Measurements from ENCODE around the gene HTT-AS. TPM values are rescaled to one million over a fixed set of nuclear protein-coding genes. Genes with fewer than 3 reads are reported as not detected.

The HTT-AS gene
- total RNA-seq, 1 experiment from 2014 or later, result not detected

DNA sequence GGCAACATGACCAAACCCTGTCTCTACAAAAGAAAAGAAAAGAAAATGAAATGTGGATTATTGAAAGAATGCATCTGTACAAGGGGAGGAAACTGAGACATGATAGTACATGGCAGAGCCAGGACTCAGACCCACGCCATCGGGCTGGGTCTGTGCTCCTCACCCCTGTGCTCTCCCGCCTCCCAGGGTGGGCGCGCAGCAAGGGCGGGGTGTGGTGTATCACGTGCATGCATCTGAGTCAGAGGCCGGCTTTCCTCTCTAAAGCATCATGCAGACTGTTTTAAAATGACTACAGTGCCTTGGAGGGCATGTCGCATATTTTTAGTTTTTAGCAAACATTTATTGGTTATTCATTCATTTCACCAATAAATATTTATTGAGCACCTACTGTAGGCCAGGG lies 47.8 kb downstream of the HTT-AS start:
- H3K4me1 Mint-ChIP-seq (ENCODE audit: low read depth, unreplicated experiment), result peaks cover 5% of the 10 kb centered on the region

DNA sequence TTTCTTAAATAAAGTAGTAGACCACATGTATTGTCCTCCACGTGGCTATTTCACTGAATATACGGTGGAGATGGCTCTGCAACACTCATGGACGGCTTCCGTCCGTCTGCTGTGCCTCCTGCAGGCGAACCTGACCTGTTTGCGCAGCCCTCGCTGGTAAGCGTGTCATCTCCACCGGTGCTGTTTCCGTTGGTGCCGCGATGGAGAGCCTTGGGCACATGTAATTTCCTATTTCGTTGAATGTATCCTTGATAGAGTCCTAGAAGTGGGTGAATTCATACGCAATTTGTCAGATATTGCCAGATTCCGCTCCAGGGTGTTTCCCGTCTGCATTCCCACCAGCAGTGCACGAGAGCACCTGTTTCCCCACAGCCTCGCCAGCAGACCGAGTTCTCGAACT lies 48.5 kb downstream of the HTT-AS start:
- Mint-ChIP-seq H3K27me3 (ENCODE audit: insufficient read depth, unreplicated experiment) (peaks cover 3% of the 10 kb centered on the region), H3K9me3 (ENCODE audit: unreplicated experiment) (peaks cover 9% of the 10 kb centered on the region), H3K36me3 (ENCODE audit: insufficient read depth, unreplicated experiment) (no peaks in the 10 kb centered on the region), H3K4me3 (ENCODE audit: unreplicated experiment) (no peak overlapping the region), H3K27ac (ENCODE audit: unreplicated experiment) (no peak overlapping the region), H3K4me1 (ENCODE audit: low read depth, unreplicated experiment) (peaks cover 5% of the 10 kb centered on the region)
- Histone ChIP-seq H3K9me3 (no peaks in the 10 kb centered on the region), H3K36me3 (ENCODE audit: control insufficient read depth, insufficient read depth, low read length) (no peaks in the 10 kb centered on the region), H3K27me3 (replicated peaks; ENCODE audit: control insufficient read depth, insufficient read depth, low read length) (no peaks in the 10 kb centered on the region), H3K4me1 (no peaks in the 10 kb centered on the region), H3K4me3 (ENCODE audit: low read depth, low read length) (no peak overlapping the region)
- intact Hi-C loops (cut with micrococcal nuclease; ENCODE audit: unreplicated experiment), result no loop called here
- ChIA-PET POLR2A (no interaction called here), CTCF (no interaction called here)
- DNase-seq, result no peak
- BruUV-seq (replicated peaks), result no TSS peak
- TF ChIP-seq, protein P1, sequence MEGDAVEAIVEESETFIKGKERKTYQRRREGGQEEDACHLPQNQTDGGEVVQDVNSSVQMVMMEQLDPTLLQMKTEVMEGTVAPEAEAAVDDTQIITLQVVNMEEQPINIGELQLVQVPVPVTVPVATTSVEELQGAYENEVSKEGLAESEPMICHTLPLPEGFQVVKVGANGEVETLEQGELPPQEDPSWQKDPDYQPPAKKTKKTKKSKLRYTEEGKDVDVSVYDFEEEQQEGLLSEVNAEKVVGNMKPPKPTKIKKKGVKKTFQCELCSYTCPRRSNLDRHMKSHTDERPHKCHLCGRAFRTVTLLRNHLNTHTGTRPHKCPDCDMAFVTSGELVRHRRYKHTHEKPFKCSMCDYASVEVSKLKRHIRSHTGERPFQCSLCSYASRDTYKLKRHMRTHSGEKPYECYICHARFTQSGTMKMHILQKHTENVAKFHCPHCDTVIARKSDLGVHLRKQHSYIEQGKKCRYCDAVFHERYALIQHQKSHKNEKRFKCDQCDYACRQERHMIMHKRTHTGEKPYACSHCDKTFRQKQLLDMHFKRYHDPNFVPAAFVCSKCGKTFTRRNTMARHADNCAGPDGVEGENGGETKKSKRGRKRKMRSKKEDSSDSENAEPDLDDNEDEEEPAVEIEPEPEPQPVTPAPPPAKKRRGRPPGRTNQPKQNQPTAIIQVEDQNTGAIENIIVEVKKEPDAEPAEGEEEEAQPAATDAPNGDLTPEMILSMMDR (IDR thresholded peaks at IDR 0.05; ENCODE audit: insufficient read depth in 1 of 2, low read depth in 1 of 2, low read length in 1 of 2, severe bottlenecking in 1 of 2, unreplicated experiment in 1 of 2), result no peak

More for the DNA sequence above, 47.8 kb downstream of the HTT-AS start:
- H3K4me3 Mint-ChIP-seq (ENCODE audit: unreplicated experiment), result no peak overlapping the region
- Histone ChIP-seq H3K27me3 (replicated peaks; ENCODE audit: control insufficient read depth, insufficient read depth, low read length) (no peaks in the 10 kb centered on the region), H3K4me1 (no peaks in the 10 kb centered on the region), H3K4me3 (ENCODE audit: low read depth, low read length) (no peak overlapping the region), H3K36me3 (ENCODE audit: control insufficient read depth, insufficient read depth, low read length) (no peaks in the 10 kb centered on the region), H3K9me3 (no peaks in the 10 kb centered on the region)
- no TSS peak for BruUV-seq (replicated peaks)
- H3K27ac Mint-ChIP-seq (ENCODE audit: unreplicated experiment), result no peak overlapping the region
- no peaks in the 10 kb centered on the region for H3K36me3 Mint-ChIP-seq (ENCODE audit: insufficient read depth, unreplicated experiment)
- CTCF ChIA-PET, result no interaction called here
- POLR2A ChIA-PET, result no interaction called here
- H3K9me3 Mint-ChIP-seq (ENCODE audit: unreplicated experiment), result peaks cover 9% of the 10 kb centered on the region
- TF ChIP-seq, protein P1 (IDR thresholded peaks at IDR 0.05; ENCODE audit: insufficient read depth in 1 of 2, low read depth in 1 of 2, low read length in 1 of 2, severe bottlenecking in 1 of 2, unreplicated experiment in 1 of 2), result no peak
- H3K27me3 Mint-ChIP-seq (ENCODE audit: insufficient read depth, unreplicated experiment), result peaks cover 3% of the 10 kb centered on the region
- no peak for DNase-seq
- intact Hi-C loops (cut with micrococcal nuclease; ENCODE audit: unreplicated experiment), result no loop called here

DNA sequence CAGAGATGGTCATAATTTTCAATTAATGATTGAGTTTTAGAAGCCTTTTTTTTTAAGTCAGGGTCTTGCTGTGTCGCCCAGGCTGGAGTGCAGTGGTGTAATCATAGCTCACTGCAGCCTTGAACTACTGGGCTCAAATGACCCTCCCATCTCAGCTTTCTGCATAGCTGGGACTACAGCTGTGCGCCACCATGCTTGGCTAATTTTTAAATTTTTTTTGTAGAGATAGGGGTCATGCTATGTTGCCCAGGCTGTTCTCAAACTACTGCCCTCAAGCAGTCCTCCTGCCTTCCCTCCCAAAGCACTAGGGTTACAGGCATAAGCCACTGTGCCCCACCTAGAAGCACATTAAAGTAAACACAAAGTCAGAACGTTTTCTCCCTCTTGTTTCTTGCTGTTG lies 51.7 kb downstream of the HTT-AS start:
- Mint-ChIP-seq H3K4me1 (ENCODE audit: low read depth, unreplicated experiment) (peaks cover 5% of the 10 kb centered on the region), H3K36me3 (ENCODE audit: insufficient read depth, unreplicated experiment) (no peaks in the 10 kb centered on the region), H3K9me3 (ENCODE audit: unreplicated experiment) (peaks cover 9% of the 10 kb centered on the region), H3K27me3 (ENCODE audit: insufficient read depth, unreplicated experiment) (peaks cover 6% of the 10 kb centered on the region), H3K4me3 (ENCODE audit: unreplicated experiment) (no peak overlapping the region), H3K27ac (ENCODE audit: unreplicated experiment) (no peak overlapping the region)
- no peak for DNase-seq
- TF ChIP-seq, protein P1 (IDR thresholded peaks at IDR 0.05; ENCODE audit: insufficient read depth in 1 of 2, low read depth in 1 of 2, low read length in 1 of 2, severe bottlenecking in 1 of 2, unreplicated experiment in 1 of 2), result no peak
- ChIA-PET POLR2A (no interaction called here), CTCF (interaction anchor here (1.4 kb wide), 1 partner anchor 9 kb away, joined by 4 read pairs; no protein-coding TSS in a partner anchor)
- Histone ChIP-seq H3K4me3 (ENCODE audit: low read depth, low read length) (no peak overlapping the region), H3K27me3 (replicated peaks; ENCODE audit: control insufficient read depth, insufficient read depth, low read length) (no peaks in the 10 kb centered on the region), H3K4me1 (no peaks in the 10 kb centered on the region), H3K36me3 (ENCODE audit: control insufficient read depth, insufficient read depth, low read length) (no peaks in the 10 kb centered on the region), H3K9me3 (no peaks in the 10 kb centered on the region)
- intact Hi-C loops (cut with micrococcal nuclease; ENCODE audit: unreplicated experiment), result no loop called here
- no TSS peak for BruUV-seq (replicated peaks)

Data from Caco-2 (cell line).